Liver (tissue), 9 donors: ENCODE results near the gene TUBA8. TPM values are rescaled to one million over a fixed set of nuclear protein-coding genes. Genes with fewer than 3 reads are reported as not detected.

Source experiments
- DNase-seq: peaks from one replicate; pipeline ENCODE4 v3.0.0-alpha.2; 2017; ENCODE audit warnings: low spot score
- H3K27ac ChIP-seq, 2 donors: one replicate each; pipeline ENCODE4 v1.7.0; 2013; ENCODE audit warnings: inconsistent platforms in 2 of 2, low read length in 2 of 2, control low read depth in 1 of 2, low read depth in 1 of 2, mild to moderate bottlenecking in 1 of 2
- H3K27me3 ChIP-seq, 4 donors: one replicate each; pipeline versions ENCODE4 v1.6.1 to v1.7.0; 2013; ENCODE audit warnings: low read length in 3 of 4, inconsistent platforms in 1 of 4, mild to moderate bottlenecking in 1 of 4, moderate library complexity in 1 of 4; ENCODE audit not compliant: control insufficient read depth in 4 of 4, insufficient read depth in 4 of 4
- H3K36me3 ChIP-seq, 4 donors: one replicate each; pipeline versions ENCODE4 v1.6.1 to v1.7.0; 2013; ENCODE audit warnings: low read length in 3 of 4, mild to moderate bottlenecking in 3 of 4, low read depth in 1 of 4, moderate library complexity in 1 of 4; ENCODE audit not compliant: control insufficient read depth in 4 of 4, insufficient read depth in 3 of 4
- H3K4me1 ChIP-seq, 4 donors: one replicate each; pipeline versions ENCODE4 v1.6.1 to v1.7.0; 2013; ENCODE audit warnings: low read length in 3 of 4, mild to moderate bottlenecking in 3 of 4, moderate library complexity in 1 of 4; ENCODE audit not compliant: control insufficient read depth in 4 of 4, insufficient read depth in 4 of 4
- H3K4me3 ChIP-seq, 3 donors: one replicate each; pipeline versions ENCODE4 v1.6.1 to v1.7.0; 2013; ENCODE audit warnings: low read length in 3 of 3, control low read depth in 1 of 3, low read depth in 1 of 3, mild to moderate bottlenecking in 1 of 3
- H3K9ac ChIP-seq, 2 donors: one replicate each; pipeline ENCODE4 v1.7.0; 2013; ENCODE audit warnings: low read length in 2 of 2, mild to moderate bottlenecking in 2 of 2, moderate library complexity in 2 of 2, control low read depth in 1 of 2, low read depth in 1 of 2
- H3K9me3 ChIP-seq, 4 donors: one replicate each; pipeline versions ENCODE4 v1.6.1 to v1.7.0; 2013; ENCODE audit warnings: low read length in 3 of 4; ENCODE audit not compliant: control insufficient read depth in 4 of 4
- EGR1 ChIP-seq, 2 donors: IDR thresholded peaks; 2 replicates each; pipeline ENCODE4 v1.6.1; 2016 to 2018; ENCODE audit warnings: antibody characterized with exemption in 2 of 2, low read depth in 2 of 2
- FOXA1 ChIP-seq: IDR thresholded peaks from 2 replicates; pipeline ENCODE4 v1.6.1; 2016; ENCODE audit warnings: antibody characterized with exemption
- FOXA2 ChIP-seq: IDR thresholded peaks from 2 replicates; pipeline ENCODE4 v1.6.1; 2016; ENCODE audit warnings: antibody characterized with exemption
- GABPA ChIP-seq, 2 donors: IDR thresholded peaks in 1 of 2; conservative IDR thresholded peaks in 1 of 2; 2 replicates each; pipeline ENCODE4 v1.6.1; 2016; ENCODE audit warnings: antibody characterized with exemption in 2 of 2, mild to moderate bottlenecking in 1 of 2, moderate library complexity in 1 of 2
- HNF4G ChIP-seq: IDR thresholded peaks from 2 replicates; pipeline ENCODE4 v1.6.1; 2016; ENCODE audit warnings: antibody characterized with exemption
- RAD21 ChIP-seq, 2 donors: IDR thresholded peaks; 2 replicates each; pipeline ENCODE4 v1.6.1; 2016; ENCODE audit warnings: antibody characterized with exemption in 2 of 2, mild to moderate bottlenecking in 2 of 2
- SP1 ChIP-seq: IDR thresholded peaks from 2 replicates; pipeline ENCODE4 v1.6.1; 2018; ENCODE audit warnings: antibody characterized with exemption, mild to moderate bottlenecking
- TAF1 ChIP-seq: conservative IDR thresholded peaks from 2 replicates; pipeline ENCODE4 v1.6.1; 2016; ENCODE audit warnings: antibody characterized with exemption, mild to moderate bottlenecking
- WGBS: extraction: QIAGEN DNeasy Blood & Tissue Kit; methylation state at CpG from one replicate; pipeline ENCODE4 v1.1.7; 2013; 5-methylcytosine and 5-hydroxymethylcytosine counted together
- polyA plus RNA-seq, 2 donors: library from polyadenylated mRNA; stranded (reverse) in 1 of 2; unstranded in 1 of 2; fragments of 200-250 nt in 1 of 2; fragments of >200 nt in 1 of 2; fragmentation: Nextera tagmentation in 1 of 2; extraction: Ambion mirVana in 1 of 2; gene quantifications; one replicate each; pipeline versions ENCODE4 v1.2.1 to v1.2.3, GENCODE V29; 2013 to 2015
- total RNA-seq, 2 donors: library from RNA; depleted of rRNA; stranded (reverse); fragments of >200 nt; gene quantifications; one replicate each; pipeline ENCODE4 v1.2.3, GENCODE V29; 2014
- TF ChIP-seq, protein P1 (sequence below): IDR thresholded peaks from 2 replicates; pipeline ENCODE4 v1.6.1; 2016; ENCODE audit warnings: antibody characterized with exemption, mild to moderate bottlenecking
- TF ChIP-seq, protein P2 (sequence below): IDR thresholded peaks from 2 replicates; pipeline ENCODE4 v1.6.1; 2016; ENCODE audit warnings: antibody characterized with exemption
- TF ChIP-seq, protein P3 (sequence below): fragments of 150-350 bp; IDR thresholded peaks from 2 replicates; pipeline ENCODE4 v1.5.1; 2017; ENCODE audit warnings: improper control_type of control experiment, low read depth, low read length; ENCODE audit not compliant: missing input control
- donor health status: healthy.
- donor health status: healthy.
- donor health status: healthy.
- donor health status: healthy.
- donor health status: healthy.

TUBA8 gene
- total and polyA plus RNA-seq, 4 donors = 0.82 to 3.1 (median 1.9) TPM

DNA sequence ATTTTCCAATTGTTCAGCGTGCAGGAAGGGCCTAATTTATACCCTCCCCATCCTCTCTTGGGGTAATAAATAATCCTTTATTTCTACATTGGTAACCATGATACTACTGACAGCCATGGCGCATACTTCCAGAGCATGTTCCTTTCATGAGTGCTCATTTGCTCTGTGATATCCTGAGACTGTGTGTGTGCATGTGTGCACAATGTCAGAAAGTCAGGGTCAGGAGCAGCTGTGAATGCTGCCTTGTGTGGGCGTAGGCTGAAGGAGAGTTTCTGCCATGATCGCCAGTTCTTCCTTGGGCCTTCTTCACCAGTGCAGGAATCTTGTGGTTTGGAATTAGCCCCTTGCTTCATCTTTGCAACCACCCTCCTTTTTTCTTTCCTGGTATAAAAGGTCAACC lies 10.2 kb downstream of the TUBA8 start (continued):
- TF ChIP-seq, protein P1, sequence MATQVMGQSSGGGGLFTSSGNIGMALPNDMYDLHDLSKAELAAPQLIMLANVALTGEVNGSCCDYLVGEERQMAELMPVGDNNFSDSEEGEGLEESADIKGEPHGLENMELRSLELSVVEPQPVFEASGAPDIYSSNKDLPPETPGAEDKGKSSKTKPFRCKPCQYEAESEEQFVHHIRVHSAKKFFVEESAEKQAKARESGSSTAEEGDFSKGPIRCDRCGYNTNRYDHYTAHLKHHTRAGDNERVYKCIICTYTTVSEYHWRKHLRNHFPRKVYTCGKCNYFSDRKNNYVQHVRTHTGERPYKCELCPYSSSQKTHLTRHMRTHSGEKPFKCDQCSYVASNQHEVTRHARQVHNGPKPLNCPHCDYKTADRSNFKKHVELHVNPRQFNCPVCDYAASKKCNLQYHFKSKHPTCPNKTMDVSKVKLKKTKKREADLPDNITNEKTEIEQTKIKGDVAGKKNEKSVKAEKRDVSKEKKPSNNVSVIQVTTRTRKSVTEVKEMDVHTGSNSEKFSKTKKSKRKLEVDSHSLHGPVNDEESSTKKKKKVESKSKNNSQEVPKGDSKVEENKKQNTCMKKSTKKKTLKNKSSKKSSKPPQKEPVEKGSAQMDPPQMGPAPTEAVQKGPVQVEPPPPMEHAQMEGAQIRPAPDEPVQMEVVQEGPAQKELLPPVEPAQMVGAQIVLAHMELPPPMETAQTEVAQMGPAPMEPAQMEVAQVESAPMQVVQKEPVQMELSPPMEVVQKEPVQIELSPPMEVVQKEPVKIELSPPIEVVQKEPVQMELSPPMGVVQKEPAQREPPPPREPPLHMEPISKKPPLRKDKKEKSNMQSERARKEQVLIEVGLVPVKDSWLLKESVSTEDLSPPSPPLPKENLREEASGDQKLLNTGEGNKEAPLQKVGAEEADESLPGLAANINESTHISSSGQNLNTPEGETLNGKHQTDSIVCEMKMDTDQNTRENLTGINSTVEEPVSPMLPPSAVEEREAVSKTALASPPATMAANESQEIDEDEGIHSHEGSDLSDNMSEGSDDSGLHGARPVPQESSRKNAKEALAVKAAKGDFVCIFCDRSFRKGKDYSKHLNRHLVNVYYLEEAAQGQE = no peak
- TF ChIP-seq RAD21 (IDR thresholded peaks at IDR 0.05) (no peak), TAF1 (no peak)

DNA sequence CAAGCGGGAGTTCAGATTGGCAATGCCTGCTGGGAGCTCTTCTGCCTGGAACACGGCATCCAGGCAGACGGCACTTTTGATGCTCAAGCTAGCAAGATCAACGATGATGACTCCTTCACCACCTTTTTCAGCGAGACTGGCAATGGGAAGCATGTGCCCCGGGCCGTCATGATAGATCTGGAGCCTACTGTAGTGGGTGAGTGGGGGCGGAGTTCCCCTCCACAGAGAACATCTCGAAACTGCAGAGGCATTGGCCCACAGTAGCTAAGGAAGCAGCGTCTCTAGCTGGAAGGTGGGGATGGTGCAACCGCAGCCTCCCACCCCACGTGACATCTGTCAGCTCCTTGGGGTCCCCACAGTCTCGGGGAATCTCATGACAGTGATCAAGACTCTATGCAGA lies 10.9 kb downstream of the TUBA8 start:
- H3K9me3 ChIP-seq = no peaks in the 10 kb centered on the region
- 94% methylated on average over 13 of the region's 13 CpGs for WGBS

More for the DNA sequence above, 10.9 kb downstream of the TUBA8 start:
- Histone ChIP-seq H3K27ac (no peak overlapping the region), H3K27me3 (no peaks in the 10 kb centered on the region), H3K4me1 (peaks cover 0 to 4% (median 0%) of the 10 kb centered on the region in 4 donors), H3K4me3 (no peak overlapping the region), H3K36me3 (no peaks in the 10 kb centered on the region), H3K9ac (no peak overlapping the region)
- TF ChIP-seq FOXA2 = no peak
- TF ChIP-seq, protein P2, sequence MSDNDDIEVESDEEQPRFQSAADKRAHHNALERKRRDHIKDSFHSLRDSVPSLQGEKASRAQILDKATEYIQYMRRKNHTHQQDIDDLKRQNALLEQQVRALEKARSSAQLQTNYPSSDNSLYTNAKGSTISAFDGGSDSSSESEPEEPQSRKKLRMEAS = no peak
- TF ChIP-seq SP1 = no peak
- TF ChIP-seq EGR1 (IDR thresholded peaks at IDR 0.05; ENCODE audit: low read depth in 2 of 2) = no peak
- TF ChIP-seq GABPA (IDR thresholded peaks at IDR 0.05 in 1 of 2, conservative IDR thresholded peaks at IDR 0.05 in 1 of 2) = no peak
- TF ChIP-seq RAD21 (IDR thresholded peaks at IDR 0.05) = no peak
- TF ChIP-seq TAF1 = no peak
- TF ChIP-seq FOXA1 = no peak
- no peak for TF ChIP-seq HNF4G
- TF ChIP-seq, protein P1 = no peak
- TF ChIP-seq, protein P3, sequence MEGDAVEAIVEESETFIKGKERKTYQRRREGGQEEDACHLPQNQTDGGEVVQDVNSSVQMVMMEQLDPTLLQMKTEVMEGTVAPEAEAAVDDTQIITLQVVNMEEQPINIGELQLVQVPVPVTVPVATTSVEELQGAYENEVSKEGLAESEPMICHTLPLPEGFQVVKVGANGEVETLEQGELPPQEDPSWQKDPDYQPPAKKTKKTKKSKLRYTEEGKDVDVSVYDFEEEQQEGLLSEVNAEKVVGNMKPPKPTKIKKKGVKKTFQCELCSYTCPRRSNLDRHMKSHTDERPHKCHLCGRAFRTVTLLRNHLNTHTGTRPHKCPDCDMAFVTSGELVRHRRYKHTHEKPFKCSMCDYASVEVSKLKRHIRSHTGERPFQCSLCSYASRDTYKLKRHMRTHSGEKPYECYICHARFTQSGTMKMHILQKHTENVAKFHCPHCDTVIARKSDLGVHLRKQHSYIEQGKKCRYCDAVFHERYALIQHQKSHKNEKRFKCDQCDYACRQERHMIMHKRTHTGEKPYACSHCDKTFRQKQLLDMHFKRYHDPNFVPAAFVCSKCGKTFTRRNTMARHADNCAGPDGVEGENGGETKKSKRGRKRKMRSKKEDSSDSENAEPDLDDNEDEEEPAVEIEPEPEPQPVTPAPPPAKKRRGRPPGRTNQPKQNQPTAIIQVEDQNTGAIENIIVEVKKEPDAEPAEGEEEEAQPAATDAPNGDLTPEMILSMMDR = no peak
- DNase-seq = no peak
